Neutrophil (primary cell): ENCODE data around the gene OCA2.

ENCODE experiments used
- H3K27ac ChIP-seq: fragments of 200-600 bp; sonication (generic); 2 replicates; pipeline ENCODE4 v1.5.1; 2016; ENCODE audit warnings: mild to moderate bottlenecking, moderate library complexity
- H3K27me3 ChIP-seq: fragments of 200-600 bp; sonication (generic); 2 replicates; pipeline ENCODE4 v1.6.0; 2016; ENCODE audit warnings: mild to moderate bottlenecking
- H3K36me3 ChIP-seq: fragments of 200-600 bp; sonication (generic); 2 replicates; pipeline ENCODE4 v1.5.1; 2017
- H3K4me1 ChIP-seq, 2 experiments: fragments of 200-600 bp in 1 of 2; sonication (generic) in 1 of 2; 1 replicate in 1 of 2; 2 replicates in 1 of 2; pipeline versions ENCODE4 v1.5.1 to v1.6.1; 2013 to 2016; ENCODE audit warnings: low read depth in 1 of 2, low read length in 1 of 2, mild to moderate bottlenecking in 1 of 2, moderate library complexity in 1 of 2; ENCODE audit not compliant: control insufficient read depth in 1 of 2, insufficient read depth in 1 of 2
- H3K4me3 ChIP-seq, 2 experiments: fragments of 200-600 bp in 1 of 2; sonication (generic) in 1 of 2; 1 replicate in 1 of 2; 2 replicates in 1 of 2; pipeline ENCODE4 v1.5.1; 2013 to 2016; ENCODE audit warnings: low read depth in 1 of 2, low read length in 1 of 2, mild to moderate bottlenecking in 1 of 2, moderate library complexity in 1 of 2
- H3K9me3 ChIP-seq: fragments of 200-600 bp; sonication (generic); 2 replicates; pipeline ENCODE4 v1.5.1; 2016
- TF ChIP-seq, protein P1 (sequence below): fragments of 200-600 bp; sonication (generic); IDR thresholded peaks from 2 replicates; pipeline ENCODE4 v1.5.1; 2016; ENCODE audit warnings: antibody characterized with exemption

The OCA2 gene

DNA sequence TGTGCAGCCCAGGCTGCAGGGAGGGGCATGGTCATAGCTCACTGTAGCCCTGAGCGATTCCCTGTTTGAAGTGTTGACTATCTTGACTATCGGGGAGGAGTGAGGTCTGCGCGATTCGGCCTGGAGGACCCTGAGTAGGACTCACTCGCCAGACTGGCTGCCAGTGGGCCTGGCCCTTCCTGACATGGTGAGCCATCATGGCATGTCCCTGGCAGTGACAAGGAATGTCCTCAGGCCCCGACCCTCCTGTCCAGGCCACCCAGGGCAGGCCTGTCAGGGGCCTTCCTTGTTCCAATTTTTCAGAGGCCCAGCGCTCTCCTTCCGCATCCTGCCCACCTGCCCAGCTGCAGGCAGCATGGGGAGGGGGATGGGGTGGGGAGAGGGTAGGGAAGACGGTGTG lies 5.2 kb upstream of the OCA2 start:
- no peak overlapping the region for H3K27ac ChIP-seq
- H3K9me3 ChIP-seq = no peaks in the 10 kb centered on the region
- H3K4me3 ChIP-seq = no peak overlapping the region
- H3K27me3 ChIP-seq = peaks cover 100% of the 10 kb centered on the region
- H3K36me3 ChIP-seq = no peaks in the 10 kb centered on the region
- H3K4me1 ChIP-seq = peaks cover 14 to 19% of the 10 kb centered on the region in 2 experiments
- TF ChIP-seq, protein P1, sequence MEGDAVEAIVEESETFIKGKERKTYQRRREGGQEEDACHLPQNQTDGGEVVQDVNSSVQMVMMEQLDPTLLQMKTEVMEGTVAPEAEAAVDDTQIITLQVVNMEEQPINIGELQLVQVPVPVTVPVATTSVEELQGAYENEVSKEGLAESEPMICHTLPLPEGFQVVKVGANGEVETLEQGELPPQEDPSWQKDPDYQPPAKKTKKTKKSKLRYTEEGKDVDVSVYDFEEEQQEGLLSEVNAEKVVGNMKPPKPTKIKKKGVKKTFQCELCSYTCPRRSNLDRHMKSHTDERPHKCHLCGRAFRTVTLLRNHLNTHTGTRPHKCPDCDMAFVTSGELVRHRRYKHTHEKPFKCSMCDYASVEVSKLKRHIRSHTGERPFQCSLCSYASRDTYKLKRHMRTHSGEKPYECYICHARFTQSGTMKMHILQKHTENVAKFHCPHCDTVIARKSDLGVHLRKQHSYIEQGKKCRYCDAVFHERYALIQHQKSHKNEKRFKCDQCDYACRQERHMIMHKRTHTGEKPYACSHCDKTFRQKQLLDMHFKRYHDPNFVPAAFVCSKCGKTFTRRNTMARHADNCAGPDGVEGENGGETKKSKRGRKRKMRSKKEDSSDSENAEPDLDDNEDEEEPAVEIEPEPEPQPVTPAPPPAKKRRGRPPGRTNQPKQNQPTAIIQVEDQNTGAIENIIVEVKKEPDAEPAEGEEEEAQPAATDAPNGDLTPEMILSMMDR = no peak

DNA sequence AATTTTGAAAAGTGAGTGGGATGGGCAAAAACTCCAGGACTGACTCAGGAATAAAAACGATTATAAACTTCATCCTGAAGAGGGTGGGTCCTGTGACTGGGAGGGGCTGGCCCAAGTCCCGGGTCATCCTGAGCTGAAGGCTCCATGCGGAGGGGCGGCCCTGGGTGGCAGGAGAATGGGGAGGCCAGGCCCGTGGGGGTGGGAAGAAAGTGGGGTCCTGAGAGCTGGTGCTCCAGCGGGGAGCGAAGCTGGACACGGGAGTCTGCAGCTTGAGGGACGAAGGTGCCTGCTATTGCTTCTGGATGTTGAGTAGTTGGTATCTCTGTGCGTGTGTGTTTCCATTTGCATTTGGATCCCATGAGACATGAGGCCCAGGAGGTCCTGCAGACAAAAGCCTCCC lies 4.7 kb upstream of the OCA2 start:
- peaks cover 100% of the 10 kb centered on the region for H3K27me3 ChIP-seq
- H3K9me3 ChIP-seq = no peaks in the 10 kb centered on the region
- peaks cover 17 to 24% of the 10 kb centered on the region in 2 experiments for H3K4me1 ChIP-seq
- no peak overlapping the region for H3K27ac ChIP-seq
- TF ChIP-seq, protein P1 = no peak
- H3K4me3 ChIP-seq = no peak overlapping the region
- H3K36me3 ChIP-seq = no peaks in the 10 kb centered on the region

DNA sequence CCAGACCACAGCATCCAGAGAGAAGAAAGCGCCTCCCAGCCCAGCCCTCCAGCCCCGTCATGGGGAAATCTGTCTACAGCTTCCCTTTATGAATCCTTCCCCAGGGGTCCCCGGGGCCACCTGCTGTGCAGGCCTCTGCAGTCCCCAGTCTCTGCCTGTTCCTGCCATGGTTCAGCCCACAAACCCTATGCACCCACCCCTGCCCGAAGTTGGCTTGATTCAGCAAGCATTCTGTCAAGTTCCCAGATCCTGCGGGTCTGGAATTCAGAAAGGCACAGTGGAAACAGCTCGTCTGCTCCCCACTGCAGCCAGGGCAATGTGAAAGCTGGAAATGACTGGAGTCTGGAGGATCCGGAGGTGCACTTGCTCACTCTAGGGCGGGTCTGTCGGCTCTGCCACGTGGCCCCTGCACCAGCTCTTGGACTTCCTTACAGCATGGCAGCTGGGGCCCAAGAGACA lies 2.9 kb upstream of the OCA2 start:
- H3K4me3 ChIP-seq = no peak overlapping the region
- TF ChIP-seq, protein P1 = no peak
- peaks cover 18 to 23% of the 10 kb centered on the region in 2 experiments for H3K4me1 ChIP-seq
- H3K36me3 ChIP-seq = no peaks in the 10 kb centered on the region
- no peaks in the 10 kb centered on the region for H3K9me3 ChIP-seq
- H3K27ac ChIP-seq = no peak overlapping the region
- peaks cover 100% of the 10 kb centered on the region for H3K27me3 ChIP-seq

- H3K27ac ChIP-seq = no peak overlapping the region
- H3K9me3 ChIP-seq = no peaks in the 10 kb centered on the region
- peaks cover 20 to 23% of the 10 kb centered on the region in 2 experiments for H3K4me1 ChIP-seq
- peaks cover 100% of the 10 kb centered on the region for H3K27me3 ChIP-seq
- TF ChIP-seq, protein P1 = no peak
- H3K36me3 ChIP-seq = no peaks in the 10 kb centered on the region
- H3K4me3 ChIP-seq = no peak overlapping the region
These were observed 2.1 kb upstream of the OCA2 start for GRCh38 chr15:28101201-28101600.

DNA sequence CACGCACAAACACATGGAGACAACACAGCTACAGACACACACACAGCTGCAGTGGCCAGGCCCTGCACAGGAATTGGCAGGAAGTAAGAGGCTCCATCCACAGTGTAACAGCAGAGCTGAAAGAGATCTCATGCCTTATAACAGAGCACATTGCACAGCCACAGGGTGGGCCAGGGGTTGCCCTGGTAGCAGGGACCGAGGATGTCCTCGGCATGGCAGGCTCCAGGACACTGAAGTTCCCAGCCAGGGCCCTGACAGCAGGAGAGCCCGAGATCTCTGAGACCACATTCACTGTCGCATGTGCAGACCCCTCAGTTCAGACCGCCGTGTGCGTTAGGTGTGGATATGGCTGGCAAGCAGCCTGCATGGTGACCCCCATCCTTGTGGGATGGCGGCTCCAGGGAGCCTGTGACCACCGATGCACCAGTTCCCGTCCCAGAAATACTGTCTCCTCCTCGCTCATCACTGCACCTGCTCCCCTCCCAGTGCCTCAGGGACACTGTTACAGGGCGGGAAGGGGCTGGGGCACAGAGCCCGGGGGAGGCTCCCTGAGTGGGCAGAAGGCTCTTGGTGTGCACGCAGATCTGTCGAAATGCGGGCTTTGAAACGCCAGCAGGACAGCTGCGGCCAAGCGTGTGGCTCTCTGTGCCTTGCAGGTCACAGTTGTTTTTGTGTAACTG lies 1.5 kb upstream of the OCA2 start:
- H3K9me3 ChIP-seq = no peaks in the 10 kb centered on the region
- no peaks in the 10 kb centered on the region for H3K36me3 ChIP-seq
- no peak overlapping the region for H3K4me3 ChIP-seq
- peaks cover 23 to 28% of the 10 kb centered on the region in 2 experiments for H3K4me1 ChIP-seq
- H3K27me3 ChIP-seq = peaks cover 100% of the 10 kb centered on the region
- no peak overlapping the region for H3K27ac ChIP-seq
- TF ChIP-seq, protein P1 = no peak
